AG10803 (cell line): Measurements from ENCODE around the gene TSACC.
A peak's percentile ranks its signal among the peaks of the same experiment; 100 is the strongest.
"Not testable (repeated sequence)": the region's sequence is repeated elsewhere in the genome, so short reads cannot be mapped to it uniquely, and the experiment has no call there.

Source experiments
- DNase-seq: peaks from one replicate; pipeline ENCODE4 v3.0.0; 2010; ENCODE audit warnings: low read depth
- H3K4me3 ChIP-seq: 2 replicates; pipeline ENCODE4 v1.5.1; 2011; ENCODE audit warnings: mild to moderate bottlenecking, low read length, control low read depth
- TF ChIP-seq, protein P1 (sequence below): conservative IDR thresholded peaks from 2 replicates; pipeline ENCODE4 v1.5.1; 2011; ENCODE audit warnings: mild to moderate bottlenecking, low read length, control low read depth, inconsistent platforms

Gene TSACC

DNA sequence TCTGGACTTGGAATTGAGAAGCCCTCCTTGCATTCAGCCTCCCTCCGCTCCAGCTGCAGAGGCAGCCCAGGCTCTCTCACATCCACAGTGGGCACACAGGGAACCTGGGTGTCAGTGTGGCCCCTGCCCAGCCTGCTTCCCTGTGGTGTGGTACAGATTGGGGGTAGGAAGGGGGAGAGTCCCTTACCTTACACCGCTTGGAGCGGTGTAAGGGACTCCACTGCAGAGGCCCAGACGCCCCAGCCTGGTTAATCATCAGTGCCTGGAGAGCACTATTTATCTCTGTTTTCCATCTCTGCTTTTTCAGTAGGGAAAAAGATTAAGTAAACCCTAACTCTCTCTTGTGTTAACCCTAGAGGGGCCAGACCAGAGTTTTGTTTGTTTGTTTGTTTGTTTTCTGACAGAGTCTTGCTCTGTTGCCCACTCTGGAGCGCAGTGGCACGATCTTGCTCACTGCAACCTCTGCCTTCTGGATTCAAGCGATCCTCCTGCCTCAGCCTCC is 29.9 kb downstream of the TSACC start:
- H3K4me3 ChIP-seq, result no peak overlapping the region
- TF ChIP-seq, protein P1, sequence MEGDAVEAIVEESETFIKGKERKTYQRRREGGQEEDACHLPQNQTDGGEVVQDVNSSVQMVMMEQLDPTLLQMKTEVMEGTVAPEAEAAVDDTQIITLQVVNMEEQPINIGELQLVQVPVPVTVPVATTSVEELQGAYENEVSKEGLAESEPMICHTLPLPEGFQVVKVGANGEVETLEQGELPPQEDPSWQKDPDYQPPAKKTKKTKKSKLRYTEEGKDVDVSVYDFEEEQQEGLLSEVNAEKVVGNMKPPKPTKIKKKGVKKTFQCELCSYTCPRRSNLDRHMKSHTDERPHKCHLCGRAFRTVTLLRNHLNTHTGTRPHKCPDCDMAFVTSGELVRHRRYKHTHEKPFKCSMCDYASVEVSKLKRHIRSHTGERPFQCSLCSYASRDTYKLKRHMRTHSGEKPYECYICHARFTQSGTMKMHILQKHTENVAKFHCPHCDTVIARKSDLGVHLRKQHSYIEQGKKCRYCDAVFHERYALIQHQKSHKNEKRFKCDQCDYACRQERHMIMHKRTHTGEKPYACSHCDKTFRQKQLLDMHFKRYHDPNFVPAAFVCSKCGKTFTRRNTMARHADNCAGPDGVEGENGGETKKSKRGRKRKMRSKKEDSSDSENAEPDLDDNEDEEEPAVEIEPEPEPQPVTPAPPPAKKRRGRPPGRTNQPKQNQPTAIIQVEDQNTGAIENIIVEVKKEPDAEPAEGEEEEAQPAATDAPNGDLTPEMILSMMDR, result no peak
- DNase-seq, result no peak

DNA sequence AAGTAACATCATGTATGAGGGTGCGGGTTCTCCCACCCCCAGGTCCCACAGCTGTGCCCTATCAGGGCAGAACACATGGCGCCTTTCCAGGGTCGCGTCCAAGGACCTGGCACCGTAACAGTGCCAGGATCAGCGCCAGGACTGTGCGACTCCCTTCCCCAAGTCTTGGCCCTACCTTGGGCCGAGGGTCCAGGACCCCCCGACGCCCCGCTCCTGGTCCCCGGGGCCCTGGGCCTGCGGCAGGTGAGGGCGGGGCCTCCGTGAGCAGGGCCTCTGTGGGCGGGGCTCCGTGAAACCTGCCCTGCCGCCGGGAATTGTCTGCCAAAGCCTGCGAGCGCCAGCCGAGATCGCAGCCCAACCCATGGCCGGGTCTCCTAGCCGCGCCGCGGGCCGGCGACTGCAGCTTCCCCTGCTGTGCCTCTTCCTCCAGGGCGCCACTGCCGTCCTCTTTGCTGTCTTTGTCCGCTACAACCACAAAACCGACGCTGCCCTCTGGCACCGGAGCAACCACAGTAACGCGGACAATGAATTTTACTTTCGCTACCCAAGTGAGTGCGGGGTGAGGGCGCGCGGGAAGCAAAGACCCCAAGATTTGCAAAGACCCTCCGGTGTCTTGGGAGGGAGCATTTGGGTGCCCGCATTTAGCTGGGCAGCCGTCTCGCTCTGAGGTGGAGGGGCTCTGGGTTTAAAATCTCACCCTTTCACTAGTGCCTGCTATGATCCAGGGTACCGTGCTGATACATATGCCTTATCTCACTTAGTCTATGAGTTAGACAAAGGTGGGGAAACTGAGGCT is 30.8 kb downstream of the TSACC start, which contains the start of gene RHBG:
Gene RHBG, plus strand, starts transcription at position 323 of the 796 bp plus-strand sequence. Its CDS starts 39 bp downstream, at position 362.
- peak; percentile 13 for DNase-seq
- peak within 1 kb of the TSS; percentile 38 for H3K4me3 ChIP-seq
- TF ChIP-seq, protein P1, result no peak

DNA sequence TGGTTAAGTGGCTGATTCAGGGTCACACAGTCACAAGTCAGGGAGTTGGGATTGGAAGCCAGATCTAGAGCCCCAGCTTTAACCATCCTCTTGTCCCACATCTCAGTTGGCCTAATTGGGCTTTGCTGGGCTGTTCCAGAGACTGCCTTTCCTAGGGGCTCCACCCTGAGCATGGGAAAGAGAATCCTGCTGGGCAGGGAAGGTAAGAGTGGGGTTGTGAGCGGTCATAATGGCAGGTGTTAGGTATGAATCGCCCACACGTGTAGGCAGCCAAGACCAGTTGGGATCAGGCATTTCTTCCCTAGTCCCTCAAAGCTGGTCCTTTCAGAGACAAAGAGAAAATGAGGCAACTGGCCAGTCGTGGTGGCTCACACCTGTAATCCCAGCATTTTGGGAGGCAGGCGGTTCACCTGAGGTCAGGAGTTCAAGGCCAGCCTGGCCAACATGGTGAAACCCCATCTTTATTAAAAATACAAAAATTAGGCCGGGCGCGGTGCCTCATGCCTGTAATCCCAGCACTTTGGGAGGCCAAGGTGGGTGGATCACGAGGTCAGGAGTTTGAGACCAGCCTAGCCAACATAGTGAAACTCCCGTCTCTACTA is 31.5 kb downstream of the TSACC start:
- not testable (repeated sequence) for H3K4me3 ChIP-seq

DNA sequence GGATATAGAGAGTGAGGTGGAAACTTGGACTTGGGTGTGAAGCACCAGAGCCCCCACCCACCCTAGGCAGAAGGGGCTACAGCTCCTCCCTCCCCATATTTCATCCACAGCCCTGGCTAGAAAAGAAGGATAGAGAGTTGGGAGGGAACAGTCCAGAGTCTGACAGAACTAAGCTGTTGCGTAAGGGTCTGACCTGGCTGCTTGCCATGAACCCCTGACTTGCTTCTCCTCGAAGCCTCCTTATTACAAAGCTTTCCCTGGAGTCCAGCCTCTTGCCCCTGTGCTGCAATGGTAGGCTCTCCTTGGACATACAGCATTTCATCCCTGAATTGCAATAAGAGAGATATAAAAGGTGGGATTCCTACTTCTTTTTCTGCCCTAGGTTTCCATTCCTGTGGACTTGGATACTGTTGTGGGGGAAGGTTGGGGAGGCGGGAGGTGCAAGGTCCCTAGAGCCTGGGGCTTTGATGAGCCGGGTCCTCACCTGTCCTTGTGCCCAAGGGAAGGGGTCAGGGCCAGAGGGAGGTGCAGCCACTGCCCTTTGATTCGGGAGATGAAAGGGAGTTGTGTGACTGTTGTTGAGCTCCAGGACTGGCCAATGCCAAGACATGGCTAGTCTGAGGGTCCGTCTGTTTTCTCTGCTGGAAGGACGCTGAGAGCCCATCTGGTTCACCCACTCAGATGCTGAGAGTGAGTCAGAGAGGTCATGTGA is 33.4 kb downstream of the TSACC start:
- no peak overlapping the region for H3K4me3 ChIP-seq
- TF ChIP-seq, protein P1, result no peak
- DNase-seq, result peak; percentile 25

More for the DNA sequence above, 31.5 kb downstream of the TSACC start:
- DNase-seq, result not testable (repeated sequence)

DNA sequence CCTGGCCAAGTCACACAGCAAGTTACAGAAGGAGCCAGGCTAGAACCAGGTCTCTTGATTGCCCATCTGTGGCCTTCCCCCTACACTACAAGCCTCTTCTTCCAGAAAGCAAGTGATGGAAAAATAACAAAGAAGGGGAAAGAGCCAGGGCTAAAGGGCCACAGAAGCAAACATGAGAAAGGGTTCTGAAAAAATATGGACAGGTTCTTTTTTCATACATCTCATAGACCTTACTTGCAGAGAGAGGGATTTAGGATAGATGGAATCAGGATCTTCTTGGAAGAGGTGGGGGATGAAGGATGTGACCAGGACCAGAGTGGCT is 33.9 kb downstream of the TSACC start:
- TF ChIP-seq, protein P1, result no peak
- DNase-seq, result peak; percentile 44
- H3K4me3 ChIP-seq, result no peak overlapping the region

DNA sequence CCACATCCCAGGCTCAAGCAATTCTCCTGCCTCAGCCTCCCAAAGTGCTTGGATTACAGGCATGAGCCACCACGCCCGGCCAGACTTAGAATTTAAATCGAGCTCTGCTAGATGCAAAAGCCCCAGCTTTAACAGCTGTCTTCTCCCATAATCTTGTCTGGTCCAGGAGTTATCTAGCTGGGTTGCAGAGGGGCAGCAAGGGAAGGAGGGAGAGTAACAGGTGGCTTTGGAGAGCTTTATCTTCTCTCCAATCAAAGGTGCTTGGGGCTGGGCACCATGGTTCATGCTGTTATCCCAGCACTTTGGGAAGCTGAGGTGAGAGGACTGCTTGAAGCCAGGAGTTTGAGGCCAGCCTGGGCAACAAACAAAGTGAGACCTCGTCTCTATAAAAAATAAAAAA is 34.5 kb downstream of the TSACC start:
- DNase-seq, result no peak
- TF ChIP-seq, protein P1, result no peak
- no peak overlapping the region for H3K4me3 ChIP-seq

DNA sequence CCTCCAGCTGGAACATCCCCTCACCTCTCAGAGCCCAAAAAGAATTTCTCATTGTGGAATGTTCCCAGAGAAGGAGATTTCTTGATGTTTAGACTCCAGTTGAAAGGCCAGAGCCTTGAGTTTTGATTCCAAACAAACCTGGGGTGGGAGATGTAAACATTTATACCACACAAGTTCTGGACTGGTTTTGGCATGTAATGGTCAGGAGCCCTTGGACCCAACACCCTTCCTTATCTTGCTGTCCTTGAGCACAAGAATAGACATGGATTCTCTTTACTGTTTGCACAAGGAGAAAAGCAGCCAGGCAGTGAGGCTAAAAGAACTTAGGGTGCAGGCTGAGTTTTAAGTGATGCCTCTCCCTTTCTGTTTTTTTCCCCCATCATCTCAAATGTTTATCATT is 35.2 kb downstream of the TSACC start:
- TF ChIP-seq, protein P1, result no peak
- H3K4me3 ChIP-seq, result no peak overlapping the region
- no peak for DNase-seq
